Measurements from ENCODE around the gene RAB34. TPM values are rescaled to one million over a fixed set of nuclear protein-coding genes. Genes with fewer than 3 reads are reported as not detected.
A peak's percentile ranks its signal among the peaks of the same experiment; 100 is the strongest.

RAB34 gene
- total and polyA plus RNA-seq, 9 of the 15 experiments (the other 6 are each of a cell fraction or from before 2014, with no cell fraction given), result 0.07 to 3.8 (median 0.46) TPM; not detected in 1

DNA sequence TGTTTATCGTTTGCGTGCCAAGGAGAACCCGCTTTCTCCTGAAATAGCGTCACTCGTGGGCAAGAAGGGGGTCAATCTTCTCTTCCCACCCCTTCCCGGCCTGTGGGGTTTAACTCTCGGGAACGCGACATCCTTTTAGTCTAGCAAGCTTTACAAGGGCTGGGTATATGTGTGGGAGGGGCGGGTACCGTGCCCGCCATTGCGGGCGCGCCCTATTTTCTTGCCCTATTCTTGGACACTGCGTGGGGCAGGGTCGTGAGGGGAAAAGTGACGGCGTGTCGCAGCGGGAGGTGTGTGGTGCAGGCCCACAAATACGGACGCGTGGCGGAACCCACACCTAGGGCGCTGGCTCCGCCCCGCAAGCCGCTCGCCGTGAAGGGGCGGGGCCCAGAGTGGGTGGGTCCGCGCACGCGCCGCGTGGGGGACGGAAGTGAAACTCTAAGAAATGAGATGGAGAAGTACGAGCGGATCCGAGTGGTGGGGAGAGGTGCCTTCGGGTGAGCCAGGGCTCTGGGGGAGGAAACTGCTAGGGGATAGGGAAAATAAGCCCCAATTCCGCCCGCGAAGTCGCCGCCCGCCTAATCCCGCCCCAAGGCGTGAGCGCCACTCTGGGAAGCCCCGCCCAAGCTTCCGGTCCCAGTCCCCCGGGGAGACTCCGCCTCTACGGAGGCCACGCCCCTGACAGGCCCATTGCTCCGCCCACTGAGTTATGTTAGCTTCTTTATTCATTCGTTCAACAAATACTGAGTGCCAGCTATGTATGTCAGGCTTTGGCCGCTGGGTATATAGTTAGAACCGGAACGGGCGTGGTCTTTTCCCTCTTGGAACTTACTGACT is 10.9 kb upstream of the RAB34 start, which contains the start of gene NEK8:
NEK8 (plus strand) TSS at position 425 of the 837 bp plus-strand sequence; CDS start at position 451, 26 bp downstream.
- H3K4me1 ChIP-seq (replicated peaks in 1 of 2; ENCODE audit: control insufficient read depth in 2 of 2, insufficient read depth in 2 of 2, low read length in 2 of 2), result peaks cover 36 to 60% of the 10 kb centered on the region in 2 experiments
- CTCF ChIA-PET (ENCODE audit: low intra/inter-chr PET ratio), result interaction anchor here (2.9 to 3.9 kb wide), 2 partner anchors 16 to 21 kb away, joined by 14 to 117 read pairs; no protein-coding TSS in a partner anchor
- H2AFZ ChIP-seq (ENCODE audit: low read depth, low read length), result peak within 1 kb of the TSS; percentile 96
- WGBS (ENCODE audit: insufficient coverage, low coverage, missing lambda C conversion rate), result 2% methylated on average over 58 of the region's 64 CpGs
- in situ Hi-C loops (cut with MboI), result no loop called here
- H3K9ac ChIP-seq (ENCODE audit: insufficient read depth in 1 of 2, low read depth in 2 of 2, low read length in 2 of 2), result peak within 1 kb of the TSS; percentile 94 to 95
- no peaks in the 10 kb centered on the region for H3K9me1 ChIP-seq (ENCODE audit: control insufficient read depth, insufficient read depth, low read length)
- H3K4me3 ChIP-seq, result peak within 1 kb of the TSS; percentile 83
- H3K9me3 ChIP-seq (replicated peaks; ENCODE audit: control insufficient read depth, insufficient read depth, low read depth, low read length), result no peaks in the 10 kb centered on the region
- no peaks in the 10 kb centered on the region for H3K27me3 ChIP-seq (ENCODE audit: control insufficient read depth in 2 of 2, insufficient read depth in 2 of 2, low read length in 2 of 2)
- peaks cover 17% of the 10 kb centered on the region for H4K20me1 ChIP-seq (replicated peaks; ENCODE audit: control insufficient read depth, insufficient read depth, low read length)
- BruUV-seq (replicated peaks), result no TSS peak
- DNase-seq (ENCODE audit: extremely low read depth in 1 of 4, low spot score in 3 of 4) (peak; percentile 98 to 99 (median 98)), FAIRE-seq (peak; percentile 92), ATAC-seq (peak; percentile 59)
- H3K79me2 ChIP-seq (ENCODE audit: control insufficient read depth, insufficient read depth, low read length), result peaks cover 35% of the 10 kb centered on the region
- H3K4me2 ChIP-seq (ENCODE audit: insufficient read depth, low read length), result peak within 1 kb of the TSS; percentile 100
- peaks cover 21% of the 10 kb centered on the region for H3K36me3 ChIP-seq (ENCODE audit: control insufficient read depth, insufficient read depth, low read length)
- H3K27ac ChIP-seq (ENCODE audit: extremely low read depth, low read depth, low read length), result peak within 1 kb of the TSS; percentile 97
- POLR2A ChIA-PET, result interaction anchor here (0.6 to 11.1 kb wide), 17 partner anchors 9 to 232 kb away, joined by 3 to 367 read pairs (median 3); partner anchors contain the start of genes BLTP2, ERAL1, FLOT2 and RPL23A
- intact Hi-C loops (cut with micrococcal nuclease), result loop anchor here (5.0 to 10.0 kb wide), 5 partner anchors 84 to 386 kb away; partner anchors contain the start of gene SPAG5
- peak; percentile 53; the same call in 1 of the 2 replicates for TF ChIP-seq ELF2 (CRISPR knock-in tag; IDR thresholded peaks at IDR 0.05)
- TF ChIP-seq ZNF124 (CRISPR knock-in tag; IDR thresholded peaks at IDR 0.05), result no peak
- TF ChIP-seq, protein P1, sequence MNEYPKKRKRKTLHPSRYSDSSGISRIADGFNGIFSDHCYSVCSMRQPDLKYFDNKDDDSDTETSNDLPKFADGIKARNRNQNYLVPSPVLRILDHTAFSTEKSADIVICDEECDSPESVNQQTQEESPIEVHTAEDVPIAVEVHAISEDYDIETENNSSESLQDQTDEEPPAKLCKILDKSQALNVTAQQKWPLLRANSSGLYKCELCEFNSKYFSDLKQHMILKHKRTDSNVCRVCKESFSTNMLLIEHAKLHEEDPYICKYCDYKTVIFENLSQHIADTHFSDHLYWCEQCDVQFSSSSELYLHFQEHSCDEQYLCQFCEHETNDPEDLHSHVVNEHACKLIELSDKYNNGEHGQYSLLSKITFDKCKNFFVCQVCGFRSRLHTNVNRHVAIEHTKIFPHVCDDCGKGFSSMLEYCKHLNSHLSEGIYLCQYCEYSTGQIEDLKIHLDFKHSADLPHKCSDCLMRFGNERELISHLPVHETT (CRISPR knock-in tag; conservative IDR thresholded peaks at IDR 0.05 in 1 of 2, IDR thresholded peaks at IDR 0.05 in 1 of 2), result peak in 1 of 2 experiments; percentile 53; a peak in 2 of 4 replicates
- peak; percentile 77 for TF ChIP-seq CCNT2 (IDR thresholded peaks at IDR 0.05; ENCODE audit: borderline replicate concordance, extremely low read depth, insufficient read length, low read depth, low read length)
- TF ChIP-seq, protein P2, sequence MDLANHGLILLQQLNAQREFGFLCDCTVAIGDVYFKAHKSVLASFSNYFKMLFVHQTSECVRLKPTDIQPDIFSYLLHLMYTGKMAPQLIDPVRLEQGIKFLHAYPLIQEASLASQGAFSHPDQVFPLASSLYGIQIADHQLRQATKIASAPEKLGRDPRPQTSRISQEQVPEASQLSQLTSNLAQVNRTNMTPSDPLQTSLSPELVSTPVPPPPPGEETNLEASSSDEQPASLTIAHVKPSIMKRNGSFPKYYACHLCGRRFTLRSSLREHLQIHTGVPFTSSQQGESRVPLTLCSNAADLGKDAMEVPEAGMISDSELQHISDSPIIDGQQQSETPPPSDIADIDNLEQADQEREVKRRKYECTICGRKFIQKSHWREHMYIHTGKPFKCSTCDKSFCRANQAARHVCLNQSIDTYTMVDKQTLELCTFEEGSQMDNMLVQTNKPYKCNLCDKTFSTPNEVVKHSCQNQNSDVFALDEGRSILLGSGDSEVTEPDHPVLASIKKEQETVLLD (IDR thresholded peaks at IDR 0.05), result peak; percentile 88
- TF ChIP-seq ZNF253 (CRISPR knock-in tag; conservative IDR thresholded peaks at IDR 0.05), result 0 out of 2 replicates have a peak, but pooled peaks have one; percentile 52
- TF ChIP-seq NFIX (CRISPR knock-in tag; IDR thresholded peaks at IDR 0.05; ENCODE audit: low read depth), result no peak
- peak; percentile 87 for TF ChIP-seq HMGN3 (IDR thresholded peaks at IDR 0.05; ENCODE audit: borderline replicate concordance, extremely low read depth, insufficient read length, low read depth, low read length)
- TF ChIP-seq CHD4 (IDR thresholded peaks at IDR 0.05; ENCODE audit: insufficient read depth, insufficient replicate concordance, low read depth, low read length, poor library complexity, severe bottlenecking), result no peak
- TF ChIP-seq YY1 (IDR thresholded peaks at IDR 0.05; ENCODE audit: borderline replicate concordance in 1 of 3, control insufficient read depth in 1 of 3, extremely low read depth in 1 of 3, insufficient read depth in 3 of 3, insufficient read length in 1 of 3, insufficient replicate concordance in 2 of 3, low read depth in 1 of 3, low read length in 2 of 3), result peak in 1 of 3 experiments; percentile 17
- TF ChIP-seq, protein P3, sequence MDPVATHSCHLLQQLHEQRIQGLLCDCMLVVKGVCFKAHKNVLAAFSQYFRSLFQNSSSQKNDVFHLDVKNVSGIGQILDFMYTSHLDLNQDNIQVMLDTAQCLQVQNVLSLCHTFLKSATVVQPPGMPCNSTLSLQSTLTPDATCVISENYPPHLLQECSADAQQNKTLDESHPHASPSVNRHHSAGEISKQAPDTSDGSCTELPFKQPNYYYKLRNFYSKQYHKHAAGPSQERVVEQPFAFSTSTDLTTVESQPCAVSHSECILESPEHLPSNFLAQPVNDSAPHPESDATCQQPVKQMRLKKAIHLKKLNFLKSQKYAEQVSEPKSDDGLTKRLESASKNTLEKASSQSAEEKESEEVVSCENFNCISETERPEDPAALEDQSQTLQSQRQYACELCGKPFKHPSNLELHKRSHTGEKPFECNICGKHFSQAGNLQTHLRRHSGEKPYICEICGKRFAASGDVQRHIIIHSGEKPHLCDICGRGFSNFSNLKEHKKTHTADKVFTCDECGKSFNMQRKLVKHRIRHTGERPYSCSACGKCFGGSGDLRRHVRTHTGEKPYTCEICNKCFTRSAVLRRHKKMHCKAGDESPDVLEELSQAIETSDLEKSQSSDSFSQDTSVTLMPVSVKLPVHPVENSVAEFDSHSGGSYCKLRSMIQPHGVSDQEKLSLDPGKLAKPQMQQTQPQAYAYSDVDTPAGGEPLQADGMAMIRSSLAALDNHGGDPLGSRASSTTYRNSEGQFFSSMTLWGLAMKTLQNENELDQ (CRISPR knock-in tag; IDR thresholded peaks at IDR 0.05; ENCODE audit: borderline replicate concordance), result no peak
- no peak for TF ChIP-seq ZNF184 (CRISPR knock-in tag; IDR thresholded peaks at IDR 0.05)
- peak; percentile 91 for TF ChIP-seq SUPT5H (IDR thresholded peaks at IDR 0.05)
